Body of pancreas (tissue), 4 donors: ENCODE results near the gene MYH7. TPM values are rescaled to one million over a fixed set of nuclear protein-coding genes. Genes with fewer than 3 reads are reported as not detected.
"Not testable (repeated sequence)": the region's sequence is repeated elsewhere in the genome, so short reads cannot be mapped to it uniquely, and the experiment has no call there.

ENCODE experiments used
- ATAC-seq: fragments of 150-250 bp; one replicate; pipeline ENCODE4 v1.9.1; 2016
- DNase-seq, 4 donors: peaks; one replicate each; pipeline ENCODE4 v3.0.0-alpha.2; 2019
- H3K27ac ChIP-seq, 4 donors: fragments of 200-600 bp; sonication (generic); 1 replicate in 3 of 4; 2 replicates in 1 of 4; pipeline versions ENCODE4 v1.5.1 to v1.6.1; 2016 to 2019; ENCODE audit warnings: mild to moderate bottlenecking in 1 of 4, mixed read lengths in 1 of 4, moderate library complexity in 1 of 4
- H3K27me3 ChIP-seq, 2 donors: fragments of 200-600 bp; sonication (generic); one replicate each; pipeline ENCODE4 v1.6.0; 2016; ENCODE audit warnings: mild to moderate bottlenecking in 1 of 2
- H3K36me3 ChIP-seq, 2 donors: fragments of 200-600 bp; sonication (generic); replicated peaks in 1 of 2; 2 replicates each; pipeline ENCODE4 v1.5.1; 2016; ENCODE audit warnings: low read depth in 2 of 2; ENCODE audit not compliant: insufficient read depth in 1 of 2
- H3K4me1 ChIP-seq: fragments of 200-600 bp; sonication (generic); one replicate; pipeline ENCODE4 v1.6.0; 2016
- H3K4me3 ChIP-seq, 2 donors: fragments of 200-600 bp; sonication (generic); 1 replicate in 1 of 2; 2 replicates in 1 of 2; pipeline ENCODE4 v1.5.1; 2016 to 2019
- H3K9me3 ChIP-seq, 3 donors: fragments of 200-600 bp; sonication (generic); 1 replicate in 2 of 3; 2 replicates in 1 of 3; pipeline ENCODE4 v1.5.1; 2016
- POLR2A ChIP-seq, 3 donors: fragments of 450-650 bp; IDR thresholded peaks; one replicate each; pipeline ENCODE4 v1.6.1; 2016; ENCODE audit warnings: antibody characterized with exemption in 3 of 3, mild to moderate bottlenecking in 2 of 3
- WGBS, 2 donors: methylation state at CpG; one replicate each; pipeline ENCODE4 v1.1.5; 2017; 5-methylcytosine and 5-hydroxymethylcytosine counted together
- intact Hi-C: fragments of 100-400 bp; cut with DNase I; formaldehyde crosslinking; loops from one replicate; pipeline ENCODE4 v1.15.1; 2023
- total RNA-seq, 2 donors: library from RNA; depleted of rRNA; stranded (reverse); fragments of >200 nt; gene quantifications; one replicate each; pipeline ENCODE4 v1.1.0, GENCODE V29; 2016
- TF ChIP-seq, protein P1 (sequence below), 7 experiments: fragments of 450-650 bp in 4 of 7; fragments of 200-600 bp in 3 of 7; sonication (generic) in 3 of 7; IDR thresholded peaks; one replicate each; pipeline ENCODE4 v1.5.1; 2016 to 2019; ENCODE audit warnings: antibody characterized with exemption in 7 of 7

MYH7 gene
- total RNA-seq, 2 donors from 2014 or later = 0.52 to 2.0 TPM

DNA sequence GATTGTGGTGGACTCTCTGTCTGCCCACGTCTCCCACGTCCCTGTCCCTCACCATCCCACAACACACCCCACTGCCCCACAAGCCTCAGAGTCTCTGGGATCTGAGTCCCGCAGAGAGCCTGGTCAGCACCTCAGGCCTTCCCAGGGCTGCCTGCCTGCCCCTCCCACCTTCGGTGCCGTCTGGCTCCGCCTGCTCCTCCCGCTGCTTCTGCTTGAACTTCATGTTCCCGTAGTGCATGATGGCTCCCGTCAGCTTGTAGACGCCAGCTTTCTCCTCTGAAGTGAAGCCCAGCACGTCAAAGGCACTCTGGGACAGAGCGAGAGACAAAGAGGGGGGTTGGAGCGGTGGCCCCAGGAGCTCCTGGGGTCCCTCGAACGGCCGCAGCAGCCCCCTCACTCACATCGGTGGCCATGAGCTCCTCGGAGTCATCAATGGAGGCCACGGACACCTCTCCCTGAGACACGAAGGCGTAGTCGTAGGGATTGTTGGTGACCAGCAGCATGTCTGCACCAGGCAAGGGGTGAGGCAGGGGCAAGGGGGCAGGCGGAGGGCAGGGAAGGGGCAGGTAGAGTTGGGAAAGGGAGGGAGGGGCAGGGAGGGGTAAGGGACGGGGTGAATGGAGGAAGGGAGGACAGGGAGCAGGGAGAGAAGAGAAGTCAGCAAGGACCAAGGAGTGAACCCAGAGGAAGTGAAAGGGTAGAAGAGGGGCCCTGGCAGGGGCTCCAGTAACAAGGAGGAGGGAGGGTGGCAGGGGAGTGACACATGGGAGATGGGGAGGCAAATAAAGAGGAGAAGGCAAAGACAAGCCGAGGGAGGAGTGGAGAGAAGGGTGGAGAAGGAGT lies 32.9 kb downstream of the MYH7 start:
- DNase-seq (no peak), ATAC-seq (no peak)
- Histone ChIP-seq H3K27ac (no peak overlapping the region), H3K4me3 (no peak overlapping the region), H3K27me3 (no peaks in the 10 kb centered on the region), H3K4me1 (no peaks in the 10 kb centered on the region), H3K9me3 (no peaks in the 10 kb centered on the region), H3K36me3 (no peaks in the 10 kb centered on the region)
- intact Hi-C loops = no loop called here
- WGBS, 2 donors = 35 to 53% methylated on average over 14 to 25 of the region's 25 CpGs
- TF ChIP-seq POLR2A (IDR thresholded peaks at IDR 0.05) = no peak
- TF ChIP-seq, protein P1, sequence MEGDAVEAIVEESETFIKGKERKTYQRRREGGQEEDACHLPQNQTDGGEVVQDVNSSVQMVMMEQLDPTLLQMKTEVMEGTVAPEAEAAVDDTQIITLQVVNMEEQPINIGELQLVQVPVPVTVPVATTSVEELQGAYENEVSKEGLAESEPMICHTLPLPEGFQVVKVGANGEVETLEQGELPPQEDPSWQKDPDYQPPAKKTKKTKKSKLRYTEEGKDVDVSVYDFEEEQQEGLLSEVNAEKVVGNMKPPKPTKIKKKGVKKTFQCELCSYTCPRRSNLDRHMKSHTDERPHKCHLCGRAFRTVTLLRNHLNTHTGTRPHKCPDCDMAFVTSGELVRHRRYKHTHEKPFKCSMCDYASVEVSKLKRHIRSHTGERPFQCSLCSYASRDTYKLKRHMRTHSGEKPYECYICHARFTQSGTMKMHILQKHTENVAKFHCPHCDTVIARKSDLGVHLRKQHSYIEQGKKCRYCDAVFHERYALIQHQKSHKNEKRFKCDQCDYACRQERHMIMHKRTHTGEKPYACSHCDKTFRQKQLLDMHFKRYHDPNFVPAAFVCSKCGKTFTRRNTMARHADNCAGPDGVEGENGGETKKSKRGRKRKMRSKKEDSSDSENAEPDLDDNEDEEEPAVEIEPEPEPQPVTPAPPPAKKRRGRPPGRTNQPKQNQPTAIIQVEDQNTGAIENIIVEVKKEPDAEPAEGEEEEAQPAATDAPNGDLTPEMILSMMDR (IDR thresholded peaks at IDR 0.05) = no peak

DNA sequence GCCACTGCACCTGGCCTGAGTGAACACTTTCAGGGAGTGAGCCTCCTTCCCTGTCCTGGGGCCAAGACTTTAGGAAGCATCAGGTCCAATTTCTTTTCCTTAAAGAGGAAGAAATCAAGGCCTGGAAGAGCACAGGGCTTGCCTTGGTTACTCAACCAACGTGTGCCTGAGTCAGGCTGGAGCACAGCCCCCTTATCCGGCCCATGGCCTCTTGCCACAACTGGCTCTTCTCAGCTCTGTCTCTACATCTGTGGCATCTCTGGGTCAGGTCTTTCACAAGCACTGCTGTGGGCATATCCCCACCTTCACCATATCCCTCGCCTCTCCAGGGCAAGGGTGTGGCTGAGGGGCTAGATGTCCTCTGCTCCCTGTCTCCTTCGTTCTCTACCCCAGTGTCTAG lies 34.2 kb downstream of the MYH7 start:
- Histone ChIP-seq H3K27ac (no peak overlapping the region), H3K9me3 (no peaks in the 10 kb centered on the region), H3K4me3 (no peak overlapping the region), H3K36me3 (no peaks in the 10 kb centered on the region), H3K27me3 (no peaks in the 10 kb centered on the region), H3K4me1 (no peaks in the 10 kb centered on the region)
- WGBS, 2 donors = 68 to 73% methylated on average over 4 of the region's 4 CpGs
- intact Hi-C loops = no loop called here
- no peak for TF ChIP-seq POLR2A (IDR thresholded peaks at IDR 0.05)
- TF ChIP-seq, protein P1 (IDR thresholded peaks at IDR 0.05) = no peak
- DNase-seq = no peak
- no peak for ATAC-seq

GRCh38 chr14:23400496-23401149 lies 34.8 kb downstream of the MYH7 start:
- H3K4me3 ChIP-seq, H3K4me1 ChIP-seq, intact Hi-C loops, H3K27ac ChIP-seq, DNase-seq, H3K36me3 ChIP-seq, ATAC-seq, H3K9me3 ChIP-seq, H3K27me3 ChIP-seq: not testable (repeated sequence)
- WGBS, 2 donors = 83 to 86% methylated on average over 14 to 15 of the region's 16 CpGs

DNA sequence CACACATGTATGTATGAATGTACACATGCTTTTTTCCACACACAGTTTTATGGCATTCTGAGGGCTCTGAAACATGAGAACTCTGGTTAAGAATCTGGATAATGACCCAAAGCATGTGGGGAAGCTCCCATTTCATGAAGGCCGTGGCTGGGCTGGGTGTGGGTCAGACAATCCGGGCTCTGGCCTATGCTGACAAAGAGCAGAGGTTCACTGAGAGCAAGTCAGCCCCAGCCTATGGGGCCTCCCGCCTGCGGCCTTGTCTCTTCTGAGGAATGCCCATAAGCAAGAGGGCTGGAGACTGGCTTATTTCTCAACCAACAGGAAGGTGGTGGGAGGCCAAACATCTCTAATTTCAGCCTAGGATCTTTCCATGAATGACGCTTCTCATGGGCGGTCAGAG lies 35.9 kb downstream of the MYH7 start:
- 82% methylated on average over 4 to 6 of the region's 6 CpGs for whole genome bisulfite sequencing, 2 donors
- intact Hi-C loops = no loop called here

GRCh38 chr14:23399136-23399535 lies 36.3 kb downstream of the MYH7 start:
- no peak overlapping the region for H3K4me3 ChIP-seq
- WGBS, 2 donors = 84 to 89% methylated on average over 3 of the region's 3 CpGs
- no peak overlapping the region for H3K27ac ChIP-seq
- TF ChIP-seq POLR2A (IDR thresholded peaks at IDR 0.05) = no peak
- TF ChIP-seq, protein P1 (IDR thresholded peaks at IDR 0.05) = no peak
- no peaks in the 10 kb centered on the region for H3K36me3 ChIP-seq
- no peaks in the 10 kb centered on the region for H3K27me3 ChIP-seq
- no peak for ATAC-seq
- no peak for DNase-seq
- intact Hi-C loops = no loop called here
- H3K9me3 ChIP-seq = no peaks in the 10 kb centered on the region
- no peaks in the 10 kb centered on the region for H3K4me1 ChIP-seq

More for the DNA sequence above, 35.9 kb downstream of the MYH7 start:
- Histone ChIP-seq H3K36me3 (no peaks in the 10 kb centered on the region), H3K9me3 (no peaks in the 10 kb centered on the region), H3K4me1 (no peaks in the 10 kb centered on the region), H3K27me3 (no peaks in the 10 kb centered on the region), H3K4me3 (no peak overlapping the region), H3K27ac (no peak overlapping the region)
- TF ChIP-seq, protein P1 (IDR thresholded peaks at IDR 0.05) = no peak
- TF ChIP-seq POLR2A (IDR thresholded peaks at IDR 0.05) = no peak
- ATAC-seq (no peak), DNase-seq (no peak)
